Forelimb muscle (tissue), 1 donor: ENCODE measurements around the gene CAPN10. TPM values are rescaled to one million over a fixed set of nuclear protein-coding genes. Genes with fewer than 3 reads are reported as not detected.

Experiments
- DNase-seq: peaks from one replicate; pipeline ENCODE4 v3.0.0-alpha.2; 2013; ENCODE audit warnings: low read depth
- polyA plus RNA-seq: library from polyadenylated mRNA; unstranded; fragments of 120-200 nt; gene quantifications from one replicate; pipeline ENCODE4 v1.2.1, GENCODE V29; 2013; ENCODE audit not compliant: insufficient read length

Gene CAPN10
- polyA plus RNA-seq, 1 donor: 15.4 TPM

GRCh38 chr2:240623531-240624010 lies 37.0 kb downstream of the CAPN10 start:
- DNase-seq: no peak

DNA sequence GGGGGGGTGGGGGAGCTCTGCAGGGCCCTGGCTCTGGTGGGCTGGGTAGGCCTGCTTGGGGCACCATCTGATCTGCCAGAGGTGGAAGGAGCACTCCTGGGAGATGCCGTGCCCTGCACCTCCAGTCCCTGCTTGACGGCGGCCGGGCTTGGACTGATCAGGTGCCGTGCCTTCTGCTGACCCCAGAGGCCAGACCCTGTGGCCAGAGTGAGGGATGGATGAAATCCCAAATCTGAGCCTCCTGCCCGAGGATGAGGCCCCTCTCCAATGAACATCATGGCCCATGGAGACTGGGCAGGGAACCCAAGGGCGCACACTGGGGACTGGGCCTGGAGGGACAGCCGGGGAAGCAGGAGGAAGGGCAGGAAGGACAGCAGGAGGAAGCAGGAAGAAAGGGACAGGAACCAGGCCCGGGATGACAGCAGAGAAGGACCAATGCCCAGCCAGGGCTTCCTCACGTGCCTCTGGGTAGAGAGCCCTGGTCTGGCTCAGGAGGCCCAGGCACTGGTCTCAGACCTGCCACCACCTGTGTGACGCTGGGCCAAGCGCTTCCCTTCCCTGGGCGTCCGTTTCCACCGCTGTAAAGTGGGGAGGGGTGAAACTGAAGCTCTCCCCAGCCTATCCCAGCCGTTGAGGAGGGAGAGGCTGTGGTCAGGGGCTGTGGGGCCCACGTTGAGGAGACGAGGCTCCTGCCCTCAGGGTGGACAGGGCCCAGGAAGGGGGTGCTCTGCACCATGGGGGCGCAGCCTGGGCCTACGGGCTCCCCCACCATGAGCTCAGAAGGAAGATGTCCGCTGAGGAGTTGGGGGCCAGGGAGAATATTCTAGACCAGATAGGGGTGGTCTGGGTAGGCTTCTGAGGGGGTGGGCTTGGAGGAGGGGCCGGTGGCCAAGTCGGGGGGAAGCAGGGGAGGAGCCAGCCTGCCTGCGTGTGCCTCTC lies 37.7 kb downstream of the CAPN10 start:
- no peak for DNase-seq

- no peak for DNase-seq
Measured at GRCh38 chr2:240624950-240625621, 38.6 kb downstream of the CAPN10 start, which contains the start of gene GPR35. Gene GPR35 (plus strand): TSS chr2:240625480. CDS start chr2:240629953, 4,473 bp downstream.

DNA sequence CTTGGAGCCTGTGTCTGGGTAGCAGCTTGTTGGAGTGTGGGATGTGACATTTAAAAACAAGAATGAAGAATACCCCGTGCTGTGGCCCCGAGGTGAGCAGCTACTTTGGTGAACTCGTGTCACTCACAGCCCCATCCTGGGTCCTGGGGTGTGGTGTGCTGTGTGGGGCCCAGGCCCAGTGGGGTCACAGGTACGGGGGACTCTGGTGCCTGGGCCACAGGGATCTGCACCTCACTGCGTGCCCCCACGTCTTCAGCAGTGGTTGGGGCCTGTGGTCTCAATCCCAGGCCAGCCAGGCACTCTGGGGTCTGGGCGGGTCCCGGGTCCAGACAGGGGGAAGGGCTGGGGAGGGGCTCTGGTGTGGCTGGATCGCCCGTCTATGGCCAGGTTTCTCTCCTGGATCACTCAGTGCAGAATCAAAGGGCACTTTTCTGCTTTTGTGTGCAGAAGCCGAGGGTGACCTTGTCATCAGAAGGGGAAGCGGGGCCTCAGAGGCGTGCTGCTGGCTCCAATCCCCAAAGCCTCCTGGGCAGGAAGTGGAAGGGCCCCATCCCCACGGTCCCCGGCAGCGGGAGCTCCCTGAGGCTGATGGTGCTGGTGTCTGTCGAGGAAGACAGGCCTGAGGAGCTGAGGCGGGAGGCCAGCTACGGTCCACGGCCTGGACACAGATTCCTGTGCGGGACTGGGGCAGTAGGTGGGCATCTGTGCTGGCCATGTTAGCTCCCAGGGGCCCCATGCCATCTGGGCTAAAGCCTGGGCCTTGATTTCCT lies 40.2 kb downstream of the CAPN10 start:
- no peak for DNase-seq

DNA sequence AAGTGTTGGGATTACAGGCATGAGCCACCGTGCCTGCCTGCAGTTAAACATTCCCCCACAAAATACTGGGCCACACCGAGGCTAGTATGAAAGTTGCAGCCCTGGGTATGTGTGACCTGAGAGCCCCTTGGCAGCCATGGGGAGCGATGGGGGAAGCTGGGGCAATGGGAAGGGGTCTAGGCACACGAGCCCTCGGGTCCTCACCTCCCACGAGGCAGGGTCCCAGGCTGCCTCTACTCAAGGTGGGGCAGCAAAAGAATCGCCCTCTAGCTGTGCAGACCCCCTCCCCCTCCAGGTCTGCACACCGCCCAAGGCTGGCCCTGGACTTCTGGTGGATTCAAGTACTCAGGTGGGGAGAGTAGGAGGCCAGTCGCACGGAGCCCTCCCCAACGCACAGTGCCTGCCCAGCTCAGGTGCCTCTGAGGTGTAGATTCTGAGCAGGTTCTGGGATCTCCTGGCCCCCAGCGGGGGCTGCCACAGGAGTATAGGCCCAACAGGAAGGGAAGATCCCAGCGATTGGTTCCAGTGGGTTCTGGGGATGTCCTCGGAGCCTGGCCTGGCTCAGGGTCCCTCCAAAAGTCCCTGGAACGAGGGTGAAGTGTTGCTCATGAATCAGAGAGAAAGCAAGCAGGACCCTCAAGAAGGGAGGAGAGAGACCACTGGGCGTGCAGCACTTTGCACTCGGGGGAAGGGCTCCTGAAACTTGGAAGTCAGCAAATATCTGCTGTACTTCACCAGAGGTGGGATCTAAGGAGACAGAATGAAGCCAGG lies 41.4 kb downstream of the CAPN10 start:
- no peak for DNase-seq

GRCh38 chr2:240628507-240628807 lies 41.9 kb downstream of the CAPN10 start:
- no peak for DNase-seq

DNA sequence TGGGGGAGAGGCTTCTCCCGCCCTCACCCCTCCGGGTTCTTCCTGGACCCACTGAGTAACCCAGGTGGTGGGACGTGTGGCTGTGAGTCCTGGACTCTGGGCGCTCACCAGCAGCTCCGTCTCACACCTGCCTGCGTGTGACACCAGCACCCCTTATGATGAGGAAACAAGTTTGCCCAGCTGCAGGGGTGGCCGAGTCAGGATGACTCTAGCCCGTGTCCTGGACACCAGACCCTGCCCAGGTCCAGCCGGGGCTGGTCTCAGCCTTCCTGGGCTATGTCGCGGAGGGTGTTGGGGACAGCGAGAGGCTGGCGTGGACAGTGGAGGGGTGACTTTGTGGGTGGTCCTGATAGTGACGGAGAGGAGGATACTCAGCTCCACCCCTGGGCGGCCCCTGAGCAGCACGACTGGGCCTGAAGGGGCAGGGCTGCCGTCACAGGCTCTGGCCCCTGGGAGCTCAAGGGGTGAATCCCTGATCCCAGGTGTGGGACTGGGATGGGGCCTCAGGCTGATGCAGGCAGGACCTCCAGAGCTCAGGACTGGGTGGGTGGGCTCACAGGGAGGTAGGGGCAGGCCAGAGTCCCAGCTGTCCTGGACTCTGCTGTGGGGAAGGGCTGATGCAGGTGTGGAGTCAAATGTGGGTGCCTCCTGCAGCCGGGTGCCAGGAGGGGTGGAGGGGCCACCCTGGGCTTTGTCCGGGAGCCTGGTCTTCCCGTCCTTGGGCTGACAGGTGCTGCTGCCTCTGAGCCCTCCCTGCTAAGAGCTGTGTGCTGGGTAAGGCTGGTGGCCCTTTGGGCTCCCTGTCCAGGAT lies 42.5 kb downstream of the CAPN10 start:
- no peak for DNase-seq

DNA sequence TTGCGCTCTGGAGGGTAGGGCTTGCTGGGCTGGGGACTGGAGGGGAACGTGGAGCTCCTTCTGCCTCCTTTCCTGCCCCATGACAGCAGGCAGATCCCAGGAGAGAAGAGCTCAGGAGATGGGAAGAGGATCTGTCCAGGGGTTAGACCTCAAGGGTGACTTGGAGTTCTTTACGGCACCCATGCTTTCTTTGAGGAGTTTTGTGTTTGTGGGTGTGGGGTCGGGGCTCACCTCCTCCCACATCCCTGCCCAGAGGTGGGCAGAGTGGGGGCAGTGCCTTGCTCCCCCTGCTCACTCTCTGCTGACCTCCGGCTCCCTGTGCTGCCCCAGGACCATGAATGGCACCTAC lies 43.1 kb downstream of the CAPN10 start:
- DNase-seq: no peak

DNA sequence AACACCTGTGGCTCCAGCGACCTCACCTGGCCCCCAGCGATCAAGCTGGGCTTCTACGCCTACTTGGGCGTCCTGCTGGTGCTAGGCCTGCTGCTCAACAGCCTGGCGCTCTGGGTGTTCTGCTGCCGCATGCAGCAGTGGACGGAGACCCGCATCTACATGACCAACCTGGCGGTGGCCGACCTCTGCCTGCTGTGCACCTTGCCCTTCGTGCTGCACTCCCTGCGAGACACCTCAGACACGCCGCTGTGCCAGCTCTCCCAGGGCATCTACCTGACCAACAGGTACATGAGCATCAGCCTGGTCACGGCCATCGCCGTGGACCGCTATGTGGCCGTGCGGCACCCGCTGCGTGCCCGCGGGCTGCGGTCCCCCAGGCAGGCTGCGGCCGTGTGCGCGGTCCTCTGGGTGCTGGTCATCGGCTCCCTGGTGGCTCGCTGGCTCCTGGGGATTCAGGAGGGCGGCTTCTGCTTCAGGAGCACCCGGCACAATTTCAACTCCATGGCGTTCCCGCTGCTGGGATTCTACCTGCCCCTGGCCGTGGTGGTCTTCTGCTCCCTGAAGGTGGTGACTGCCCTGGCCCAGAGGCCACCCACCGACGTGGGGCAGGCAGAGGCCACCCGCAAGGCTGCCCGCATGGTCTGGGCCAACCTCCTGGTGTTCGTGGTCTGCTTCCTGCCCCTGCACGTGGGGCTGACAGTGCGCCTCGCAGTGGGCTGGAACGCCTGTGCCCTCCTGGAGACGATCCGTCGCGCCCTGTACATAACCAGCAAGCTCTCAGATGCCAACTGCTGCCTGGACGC lies 43.6 kb downstream of the CAPN10 start:
- no peak for DNase-seq

DNA sequence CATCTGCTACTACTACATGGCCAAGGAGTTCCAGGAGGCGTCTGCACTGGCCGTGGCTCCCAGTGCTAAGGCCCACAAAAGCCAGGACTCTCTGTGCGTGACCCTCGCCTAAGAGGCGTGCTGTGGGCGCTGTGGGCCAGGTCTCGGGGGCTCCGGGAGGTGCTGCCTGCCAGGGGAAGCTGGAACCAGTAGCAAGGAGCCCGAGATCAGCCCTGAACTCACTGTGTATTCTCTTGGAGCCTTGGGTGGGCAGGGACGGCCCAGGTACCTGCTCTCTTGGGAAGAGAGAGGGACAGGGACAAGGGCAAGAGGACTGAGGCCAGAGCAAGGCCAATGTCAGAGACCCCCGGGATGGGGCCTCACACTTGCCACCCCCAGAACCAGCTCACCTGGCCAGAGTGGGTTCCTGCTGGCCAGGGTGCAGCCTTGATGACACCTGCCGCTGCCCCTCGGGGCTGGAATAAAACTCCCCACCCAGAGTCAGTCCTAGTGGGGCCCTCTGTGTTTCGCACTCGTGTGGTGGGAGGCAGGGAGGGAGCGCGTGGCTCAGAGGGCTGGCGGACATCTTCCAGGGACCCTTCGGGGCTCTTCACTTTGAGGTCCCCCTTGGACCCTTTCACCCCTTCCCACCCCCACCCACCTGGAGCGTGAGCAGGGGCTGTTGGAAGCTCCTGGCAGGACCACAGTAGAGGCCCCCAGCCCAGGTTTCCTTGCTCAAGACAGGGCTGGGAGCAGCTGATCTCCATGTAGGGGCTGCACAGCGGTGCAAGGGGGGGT lies 44.4 kb downstream of the CAPN10 start:
- no peak for DNase-seq

- no peak for DNase-seq
Measured at GRCh38 chr2:240631548-240632305, 45.2 kb downstream of the CAPN10 start.

- no peak for DNase-seq
Measured at GRCh38 chr2:240632306-240632721, 45.8 kb downstream of the CAPN10 start.

GRCh38 chr2:240635121-240635997 lies 48.8 kb downstream of the CAPN10 start:
- no peak for DNase-seq

- no peak for DNase-seq
Measured at GRCh38 chr2:240635998-240636547, 49.5 kb downstream of the CAPN10 start.

- DNase-seq: no peak
Measured at GRCh38 chr2:240636563-240637115, 50.1 kb downstream of the CAPN10 start.

DNA sequence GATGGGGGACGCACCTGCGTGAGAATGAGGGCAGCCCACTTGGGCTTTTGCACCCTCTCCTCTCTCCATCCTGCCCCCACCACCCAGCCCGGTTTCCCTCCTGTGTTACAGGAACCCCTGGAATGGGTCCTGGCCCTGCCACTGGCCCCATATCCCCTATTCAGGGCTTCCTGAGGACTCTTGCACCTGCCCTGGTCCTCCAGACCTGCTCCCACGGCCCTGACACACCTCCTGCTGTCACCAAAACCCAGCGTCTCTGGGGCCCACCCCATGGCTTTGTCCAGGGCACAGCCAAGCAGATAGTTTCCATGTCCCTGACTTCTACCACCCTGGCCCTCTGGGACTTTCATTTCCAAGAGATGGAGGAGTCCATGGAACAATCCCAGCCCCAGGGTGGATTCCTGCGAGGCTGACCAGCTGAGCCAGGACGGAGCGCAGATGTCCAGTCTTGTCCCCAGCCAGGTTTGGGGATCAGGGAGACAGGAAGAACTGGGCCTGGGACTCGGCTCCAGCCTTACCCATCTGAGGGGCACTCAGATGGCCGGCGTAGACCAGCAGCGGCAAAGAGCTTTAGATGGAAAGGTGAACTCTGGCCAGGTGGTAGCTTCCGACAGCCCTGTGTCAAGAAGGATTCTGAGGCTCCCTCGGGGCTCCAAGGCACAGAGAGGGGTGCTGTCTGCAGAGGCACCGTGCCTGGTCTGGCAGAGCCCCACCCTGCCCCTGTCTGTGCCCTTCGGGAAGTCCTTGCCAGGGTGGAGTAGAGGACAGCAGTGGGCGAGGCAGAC lies 50.8 kb downstream of the CAPN10 start:
- no peak for DNase-seq
